Natural killer cell (primary cell): ENCODE data around the gene ARAP3. TPM values are rescaled to one million over a fixed set of nuclear protein-coding genes. Genes with fewer than 3 reads are reported as not detected.

Experiments used
- ATAC-seq, 3 donors: fragments of 150-1000 bp in 2 of 3; fragments of 200-7000 bp in 1 of 3; cut with Tn5 transposase; 1 replicate in 1 of 3; 2 replicates in 2 of 3; pipeline ENCODE4 v1.10.0; 2021; ENCODE audit warnings: mild to moderate bottlenecking in 2 of 3, moderate library complexity in 2 of 3
- DNase-seq, 2 donors: peaks; one replicate each; pipeline versions ENCODE4 v3.0.0 to v3.0.0-alpha.2; 2013 to 2021; ENCODE audit warnings: mixed read lengths in 1 of 2
- H3K27ac ChIP-seq: one replicate; pipeline ENCODE4 v1.5.1; 2013; ENCODE audit warnings: mild to moderate bottlenecking, low read length
- H3K27me3 ChIP-seq: one replicate; pipeline ENCODE4 v1.6.1; 2013; ENCODE audit warnings: low read length; ENCODE audit not compliant: control insufficient read depth, insufficient read depth
- H3K36me3 ChIP-seq: one replicate; pipeline ENCODE4 v1.6.1; 2013; ENCODE audit warnings: low read length; ENCODE audit not compliant: control insufficient read depth, insufficient read depth
- H3K4me1 ChIP-seq: one replicate; pipeline ENCODE4 v1.6.1; 2013; ENCODE audit warnings: low read length; ENCODE audit not compliant: control insufficient read depth, insufficient read depth
- H3K4me3 ChIP-seq: one replicate; pipeline ENCODE4 v1.5.1; 2013; ENCODE audit warnings: low read length
- H3K9me3 ChIP-seq: one replicate; pipeline ENCODE4 v1.6.1; 2013; ENCODE audit warnings: low read length; ENCODE audit not compliant: control insufficient read depth, insufficient read depth
- H3K27ac Mint-ChIP-seq, 2 donors: one replicate each; pipeline ENCODE4 v1.8.0; 2022; ENCODE audit warnings: mild to moderate bottlenecking in 2 of 2, mixed read lengths in 2 of 2, moderate library complexity in 1 of 2
- H3K27me3 Mint-ChIP-seq, 2 donors: one replicate each; pipeline ENCODE4 v1.8.0; 2022; ENCODE audit warnings: low read depth in 2 of 2, mixed read lengths in 2 of 2
- H3K36me3 Mint-ChIP-seq: one replicate; pipeline ENCODE4 v1.8.0; 2022; ENCODE audit warnings: mixed read lengths
- H3K4me1 Mint-ChIP-seq, 2 donors: one replicate each; pipeline ENCODE4 v1.8.0; 2022; ENCODE audit warnings: mixed read lengths in 2 of 2
- H3K4me3 Mint-ChIP-seq: one replicate; pipeline ENCODE4 v1.8.0; 2022; ENCODE audit warnings: mild to moderate bottlenecking, moderate library complexity, mixed read lengths
- H3K9me3 Mint-ChIP-seq, 2 donors: one replicate each; pipeline ENCODE4 v1.8.0; 2022; ENCODE audit warnings: mixed read lengths in 2 of 2
- WGBS: methylation state at CpG from one replicate; pipeline ENCODE4 v1.1.7; 2013; ENCODE audit warnings: missing lambda C conversion rate; ENCODE audit not compliant: insufficient coverage; 5-methylcytosine and 5-hydroxymethylcytosine counted together
- intact Hi-C: fragments of 100-400 bp; cut with micrococcal nuclease; formaldehyde crosslinking; loops from one replicate; pipeline ENCODE4 v1.14.2; 2022
- total RNA-seq, 4 donors: library from RNA; stranded (reverse); fragments of 120-200 nt in 1 of 4; gene quantifications; one replicate each; pipeline versions ENCODE4 v1.2.3 to v1.2.4, GENCODE V29; 2013 to 2022
- TF ChIP-seq, protein P1 (sequence below): fragments of 200-600 bp; IDR thresholded peaks from one replicate; pipeline ENCODE4 v1.8.0; 2022; ENCODE audit warnings: antibody characterized with exemption

Gene ARAP3
- total RNA-seq, 3 donors from 2014 or later (not counting 1 experiment from before 2014, with no cell fraction given) = 13.9 to 25.2 (median 19.6) TPM

DNA sequence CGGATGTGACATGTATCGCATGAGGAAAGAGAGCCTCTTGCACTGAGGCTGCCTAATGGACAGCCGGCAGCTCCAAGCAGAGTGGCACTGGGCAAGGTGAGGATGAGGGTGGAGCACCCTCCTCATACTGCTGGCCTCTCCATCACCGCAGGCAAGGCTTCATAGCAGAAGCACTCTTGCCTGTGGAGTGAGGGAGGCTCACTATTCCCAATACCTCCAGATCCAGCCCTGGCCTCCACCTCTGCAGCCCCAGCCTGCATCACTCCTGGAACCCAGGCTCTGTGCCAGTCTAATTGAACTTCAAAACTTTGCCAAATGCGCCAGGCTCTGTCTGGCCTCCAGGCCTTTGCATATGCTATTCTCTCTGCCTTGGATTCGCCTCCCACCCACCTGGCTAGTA lies 29.7 kb upstream of the ARAP3 start:
- Mint-ChIP-seq H3K27ac (no peak overlapping the region), H3K27me3 (peaks cover 5 to 15% of the 10 kb centered on the region in 2 donors), H3K9me3 (no peaks in the 10 kb centered on the region), H3K4me3 (no peak overlapping the region), H3K4me1 (no peaks in the 10 kb centered on the region), H3K36me3 (no peaks in the 10 kb centered on the region)
- Histone ChIP-seq H3K4me1 (no peaks in the 10 kb centered on the region), H3K27me3 (peaks cover 2% of the 10 kb centered on the region), H3K36me3 (no peaks in the 10 kb centered on the region), H3K9me3 (no peaks in the 10 kb centered on the region), H3K4me3 (no peak overlapping the region), H3K27ac (no peak overlapping the region)
- intact Hi-C loops = no loop called here
- 88% methylated on average over 5 of the region's 6 CpGs for WGBS
- no peak for ATAC-seq
- no peak for DNase-seq
- TF ChIP-seq, protein P1, sequence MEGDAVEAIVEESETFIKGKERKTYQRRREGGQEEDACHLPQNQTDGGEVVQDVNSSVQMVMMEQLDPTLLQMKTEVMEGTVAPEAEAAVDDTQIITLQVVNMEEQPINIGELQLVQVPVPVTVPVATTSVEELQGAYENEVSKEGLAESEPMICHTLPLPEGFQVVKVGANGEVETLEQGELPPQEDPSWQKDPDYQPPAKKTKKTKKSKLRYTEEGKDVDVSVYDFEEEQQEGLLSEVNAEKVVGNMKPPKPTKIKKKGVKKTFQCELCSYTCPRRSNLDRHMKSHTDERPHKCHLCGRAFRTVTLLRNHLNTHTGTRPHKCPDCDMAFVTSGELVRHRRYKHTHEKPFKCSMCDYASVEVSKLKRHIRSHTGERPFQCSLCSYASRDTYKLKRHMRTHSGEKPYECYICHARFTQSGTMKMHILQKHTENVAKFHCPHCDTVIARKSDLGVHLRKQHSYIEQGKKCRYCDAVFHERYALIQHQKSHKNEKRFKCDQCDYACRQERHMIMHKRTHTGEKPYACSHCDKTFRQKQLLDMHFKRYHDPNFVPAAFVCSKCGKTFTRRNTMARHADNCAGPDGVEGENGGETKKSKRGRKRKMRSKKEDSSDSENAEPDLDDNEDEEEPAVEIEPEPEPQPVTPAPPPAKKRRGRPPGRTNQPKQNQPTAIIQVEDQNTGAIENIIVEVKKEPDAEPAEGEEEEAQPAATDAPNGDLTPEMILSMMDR = no peak

DNA sequence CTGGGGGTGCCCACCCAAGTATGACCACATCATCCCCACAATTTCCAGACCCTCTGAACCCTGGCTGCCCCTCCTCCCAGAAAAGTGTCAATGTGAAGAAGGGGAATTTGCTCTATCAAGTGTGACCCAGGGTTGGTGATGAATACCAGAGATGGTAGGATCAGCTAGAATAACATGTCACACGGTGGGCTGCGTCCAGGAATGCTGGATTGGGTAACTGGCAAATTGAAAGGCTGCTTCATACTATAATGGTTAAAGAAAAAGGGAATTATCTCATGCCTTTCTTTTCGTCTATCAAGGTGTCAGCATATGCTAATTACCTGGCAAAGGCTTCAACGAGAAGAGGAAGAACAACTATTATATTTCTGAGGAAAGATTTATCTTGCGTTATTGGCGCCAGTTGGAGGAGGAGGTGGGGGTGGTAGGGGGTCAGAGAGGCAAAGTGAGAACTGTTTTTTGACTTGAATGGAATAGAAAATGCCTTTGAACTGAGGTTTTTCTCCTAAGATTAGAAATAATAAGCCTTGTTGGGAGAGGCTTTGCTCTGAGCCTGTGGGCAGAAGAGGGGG lies 27.8 kb upstream of the ARAP3 start:
- Mint-ChIP-seq H3K4me1 (no peaks in the 10 kb centered on the region), H3K27me3 (peaks cover 0 to 11% of the 10 kb centered on the region in 2 donors), H3K27ac (no peak overlapping the region), H3K36me3 (no peaks in the 10 kb centered on the region), H3K4me3 (no peak overlapping the region), H3K9me3 (no peaks in the 10 kb centered on the region)
- H3K4me3 ChIP-seq = no peak overlapping the region
- no peak overlapping the region for H3K27ac ChIP-seq
- 70% methylated on average over 6 of the region's 6 CpGs for WGBS
- intact Hi-C loops = no loop called here
- ATAC-seq (no peak), DNase-seq (no peak)
- H3K9me3 ChIP-seq = no peaks in the 10 kb centered on the region
- TF ChIP-seq, protein P1 = no peak
- H3K27me3 ChIP-seq = peaks cover 2% of the 10 kb centered on the region
- H3K4me1 ChIP-seq = no peaks in the 10 kb centered on the region
- no peaks in the 10 kb centered on the region for H3K36me3 ChIP-seq

DNA sequence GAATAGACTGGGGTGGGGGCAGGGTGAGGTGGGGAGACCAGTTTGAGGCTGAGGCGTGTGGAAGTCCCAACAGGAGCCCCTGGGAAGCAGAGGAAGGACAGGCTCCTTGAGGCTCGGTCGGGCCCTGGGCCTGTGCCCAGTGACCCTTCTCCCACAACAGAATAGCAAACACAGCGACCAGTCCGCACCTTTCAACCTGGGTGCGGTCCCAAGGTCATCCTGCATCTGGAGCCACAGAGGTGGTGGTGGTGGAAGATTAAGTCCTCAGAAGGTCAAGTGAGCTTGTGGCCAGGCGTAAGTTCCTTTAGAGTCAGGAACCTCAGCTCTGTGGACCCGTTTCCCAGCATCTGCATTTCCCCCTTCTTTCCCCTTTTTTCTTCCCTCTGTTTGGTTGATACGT lies 26.0 kb upstream of the ARAP3 start:
- TF ChIP-seq, protein P1 = no peak
- Histone ChIP-seq H3K36me3 (no peaks in the 10 kb centered on the region), H3K27ac (no peak overlapping the region), H3K9me3 (no peaks in the 10 kb centered on the region), H3K4me1 (peaks cover 3% of the 10 kb centered on the region), H3K27me3 (peaks cover 4% of the 10 kb centered on the region), H3K4me3 (no peak overlapping the region)
- DNase-seq = no peak
- no peak overlapping the region for H3K4me3 Mint-ChIP-seq
- H3K4me1 Mint-ChIP-seq = peaks cover 0 to 4% of the 10 kb centered on the region in 2 donors
- 82% methylated on average over 7 of the region's 9 CpGs for WGBS
- no peaks in the 10 kb centered on the region for H3K9me3 Mint-ChIP-seq
- H3K27me3 Mint-ChIP-seq = peaks cover 0 to 11% of the 10 kb centered on the region in 2 donors
- ATAC-seq = no peak
- no peak overlapping the region for H3K27ac Mint-ChIP-seq
- intact Hi-C loops = no loop called here
- H3K36me3 Mint-ChIP-seq = no peaks in the 10 kb centered on the region

GRCh38 chr5:141707510-141707909 lies 25.5 kb upstream of the ARAP3 start:
- Mint-ChIP-seq H3K27ac (no peak overlapping the region), H3K4me3 (no peak overlapping the region), H3K27me3 (peaks cover 0 to 11% of the 10 kb centered on the region in 2 donors), H3K4me1 (peaks cover 0 to 9% of the 10 kb centered on the region in 2 donors), H3K9me3 (no peaks in the 10 kb centered on the region), H3K36me3 (no peaks in the 10 kb centered on the region)
- H3K27ac ChIP-seq = no peak overlapping the region
- 95% methylated on average over 7 of the region's 8 CpGs for WGBS
- TF ChIP-seq, protein P1 = no peak
- peaks cover 8% of the 10 kb centered on the region for H3K4me1 ChIP-seq
- intact Hi-C loops = no loop called here
- DNase-seq (no peak), ATAC-seq (no peak)
- H3K4me3 ChIP-seq = no peak overlapping the region
- no peaks in the 10 kb centered on the region for H3K9me3 ChIP-seq
- peaks cover 7% of the 10 kb centered on the region for H3K27me3 ChIP-seq
- no peaks in the 10 kb centered on the region for H3K36me3 ChIP-seq
